HPDE6-E6E7 (cell line): Measurements from ENCODE around the gene MRPS18A.

Experiments
- DNase-seq: peaks from one replicate; pipeline ENCODE4 v3.0.0; 2011; ENCODE audit warnings: missing footprints; ENCODE audit errors: extremely low spot score

The MRPS18A gene

DNA sequence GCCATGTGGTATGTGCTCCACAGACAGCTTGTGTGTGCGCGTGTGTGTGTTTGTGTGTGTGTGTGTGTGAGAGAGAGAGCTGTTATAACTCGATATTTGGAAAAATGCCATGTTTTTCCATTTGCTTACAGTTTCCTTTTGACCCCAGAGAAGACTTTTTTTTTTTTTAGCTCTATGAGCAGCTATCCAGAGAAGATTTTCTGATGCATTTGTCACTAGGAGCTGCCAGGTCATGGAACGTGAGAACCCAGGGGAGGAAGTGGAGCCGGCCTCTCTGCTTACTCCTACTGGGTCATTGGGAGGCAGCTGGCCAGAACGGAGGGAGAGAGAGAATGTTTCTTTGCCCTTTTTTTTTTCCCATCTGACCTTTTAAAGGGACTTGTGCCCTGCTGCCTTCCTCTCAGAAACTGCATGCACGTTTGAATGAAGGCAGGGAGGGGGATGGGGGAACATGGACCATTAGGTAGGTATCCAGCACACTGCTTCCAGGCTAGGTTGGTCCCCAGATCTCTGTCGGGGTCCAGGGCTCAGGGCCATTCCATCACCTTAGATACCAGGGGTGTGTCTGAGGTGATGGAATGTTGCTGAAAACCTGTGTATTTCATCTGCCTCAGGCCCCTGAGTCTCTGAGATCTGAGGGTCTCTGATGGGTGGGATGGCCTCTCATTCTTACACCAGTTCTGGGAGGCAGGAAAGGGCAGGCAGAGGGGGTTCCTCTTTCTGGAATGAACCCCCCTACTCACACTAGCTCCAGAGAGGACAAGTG is 11.2 kb upstream of the MRPS18A start:
- no peak for DNase-seq

DNA sequence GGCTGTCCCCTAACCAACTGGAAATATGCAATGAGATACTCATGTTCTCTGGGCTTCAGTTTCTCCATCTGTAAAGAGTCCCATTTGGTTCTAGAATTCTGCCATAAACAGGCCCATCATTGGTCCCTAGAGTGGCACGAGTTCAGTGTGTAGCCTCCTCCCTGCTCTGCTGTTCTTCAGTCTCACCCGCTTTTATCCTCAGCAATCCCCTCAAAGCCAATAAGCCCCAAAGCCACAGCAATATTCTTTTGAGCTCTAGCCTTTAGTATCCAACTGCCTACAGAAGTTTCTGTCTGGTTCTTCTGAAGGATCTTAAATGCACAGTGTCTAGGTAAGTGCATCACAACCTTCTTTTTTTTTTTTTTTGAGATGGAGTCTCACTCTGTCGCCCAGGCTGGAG is 9.8 kb upstream of the MRPS18A start:
- no peak for DNase-seq

DNA sequence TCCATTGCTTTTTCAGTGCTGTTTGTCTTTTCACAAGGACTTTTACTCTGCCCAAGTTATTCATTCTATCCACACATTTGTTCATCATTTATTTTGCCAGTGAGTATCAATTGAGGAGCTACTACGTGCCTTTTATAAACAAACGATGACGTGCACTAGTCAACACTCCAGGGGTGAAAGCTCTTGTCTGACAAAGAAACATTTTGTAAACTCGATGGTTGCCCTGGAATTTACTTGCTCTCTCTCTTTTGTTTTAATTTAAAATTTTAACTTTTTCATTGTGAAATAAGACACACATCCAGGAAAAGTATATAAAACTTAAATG is 8.3 kb upstream of the MRPS18A start:
- no peak for DNase-seq

- DNase-seq, result no peak
These were observed 7.8 kb upstream of the MRPS18A start for GRCh38 chr6:43695215-43695966.

- no peak for DNase-seq
These were observed 1.8 kb upstream of the MRPS18A start for GRCh38 chr6:43689421-43689820.

DNA sequence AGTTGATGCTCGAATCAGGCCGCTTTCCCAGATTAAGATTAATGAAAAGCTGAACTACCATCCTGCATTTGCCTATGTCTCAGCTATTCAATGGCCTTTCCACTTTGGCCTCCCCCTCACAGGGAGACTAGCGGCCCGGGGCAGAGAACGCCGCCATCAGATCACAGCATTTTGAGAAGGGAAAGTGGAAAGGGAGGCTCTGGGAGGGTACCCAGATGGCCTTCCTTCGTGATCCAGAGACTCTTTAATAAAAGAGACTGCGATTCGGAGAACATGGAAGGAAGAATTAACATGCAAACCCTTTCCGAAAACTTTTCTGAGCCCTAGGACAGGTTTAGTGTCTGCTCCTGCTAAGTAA is 533 bp downstream of the MRPS18A start:
- no peak for DNase-seq

- DNase-seq, result no peak
These were observed 3.7 kb downstream of the MRPS18A start for GRCh38 chr6:43683708-43684455.

DNA sequence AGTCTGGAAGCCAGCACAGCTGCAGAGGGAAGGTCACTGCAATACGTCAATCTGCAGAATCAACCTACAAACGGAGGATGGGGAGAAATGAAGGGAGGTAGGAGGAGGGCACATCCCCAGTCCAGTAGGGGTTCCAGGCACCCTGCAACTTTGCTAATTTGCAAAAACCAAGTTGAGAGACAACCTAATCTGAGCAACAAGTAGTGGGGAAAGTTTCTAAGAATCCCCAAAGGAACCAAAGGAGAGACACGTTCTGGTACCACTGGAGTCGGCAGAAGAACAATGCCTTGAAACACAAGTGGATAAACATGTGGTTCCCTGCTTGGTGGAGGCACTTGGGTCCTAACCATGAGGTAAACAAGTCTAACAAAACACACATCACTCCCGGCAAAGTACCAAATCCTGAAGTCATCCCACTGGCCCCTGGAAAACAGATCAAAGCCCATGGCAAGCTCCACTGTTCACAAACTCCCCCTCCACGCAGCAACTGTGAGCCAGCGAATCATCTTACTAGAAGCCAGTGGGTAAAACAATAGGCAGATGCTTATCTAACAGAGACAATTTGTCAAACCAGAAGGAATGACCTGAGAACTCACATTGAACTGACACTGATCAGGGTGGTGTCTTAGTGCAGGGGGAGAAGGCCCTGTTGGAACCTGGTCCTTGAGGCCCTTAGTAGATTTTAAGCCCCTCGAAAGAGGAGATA is 4.7 kb downstream of the MRPS18A start:
- DNase-seq, result no peak

- DNase-seq, result no peak
These were observed 6.3 kb downstream of the MRPS18A start for GRCh38 chr6:43681303-43681702.

DNA sequence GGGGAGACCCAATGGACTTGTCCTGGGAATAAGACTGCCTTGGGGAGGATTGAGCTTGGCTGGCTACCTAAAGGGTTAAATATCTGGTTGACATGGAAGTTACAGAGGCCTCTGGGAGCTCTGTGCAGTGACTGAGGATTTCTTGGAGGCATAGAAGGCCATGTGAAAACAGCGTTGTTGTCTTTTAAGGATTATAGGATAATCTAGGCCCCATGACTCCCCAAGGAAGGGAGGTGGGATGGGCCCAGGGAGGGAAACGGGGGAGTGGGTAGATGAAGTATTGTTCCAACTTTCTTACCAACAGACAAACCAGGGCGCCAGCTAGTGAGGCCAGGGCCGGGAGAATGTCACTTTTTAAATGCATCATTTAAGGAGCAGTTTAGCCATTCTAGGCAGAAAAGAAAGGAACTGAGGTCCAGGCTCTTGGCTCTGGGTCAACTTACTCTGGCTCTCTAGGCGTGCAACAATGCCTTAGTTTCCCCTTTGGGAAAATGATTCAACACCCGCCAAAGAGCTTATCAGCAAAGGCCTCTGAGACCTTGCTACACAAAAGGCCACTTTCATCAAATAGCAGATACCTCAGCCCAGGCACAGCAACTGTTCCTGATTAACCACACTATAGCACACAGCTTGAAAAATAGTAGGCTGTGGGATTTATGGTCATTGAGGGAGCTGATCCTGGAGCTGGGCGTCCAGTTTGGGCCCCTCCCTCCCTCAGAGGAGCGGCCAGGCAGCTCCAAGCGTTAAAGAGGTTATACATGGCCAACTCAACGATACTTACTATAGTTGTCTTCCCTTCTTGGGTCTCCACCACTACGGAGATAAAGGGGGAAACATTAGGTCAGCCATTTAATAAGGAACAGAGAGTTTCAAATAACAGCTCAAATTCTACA is 7.0 kb downstream of the MRPS18A start:
- no peak for DNase-seq

DNA sequence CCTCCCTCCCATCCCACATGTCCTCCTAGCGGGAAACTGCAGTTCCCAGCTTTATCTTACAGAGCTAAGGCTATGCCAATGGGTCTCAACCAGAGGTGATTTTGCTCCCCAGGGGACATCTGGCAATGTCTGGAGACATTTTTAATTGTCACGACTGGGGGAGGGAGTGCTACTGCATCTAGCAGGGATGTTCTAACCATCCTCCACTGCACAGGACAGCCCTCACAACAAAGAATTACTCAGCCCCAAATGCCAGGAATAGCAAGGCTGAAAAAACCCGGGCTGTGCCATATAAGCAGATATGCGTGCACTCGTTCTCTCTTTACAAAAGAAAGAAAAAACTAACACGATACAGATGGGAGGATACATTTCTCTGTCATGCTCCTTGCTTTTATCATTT is 8.5 kb downstream of the MRPS18A start:
- no peak for DNase-seq

GRCh38 chr6:43678341-43678740 is 9.2 kb downstream of the MRPS18A start:
- no peak for DNase-seq

DNA sequence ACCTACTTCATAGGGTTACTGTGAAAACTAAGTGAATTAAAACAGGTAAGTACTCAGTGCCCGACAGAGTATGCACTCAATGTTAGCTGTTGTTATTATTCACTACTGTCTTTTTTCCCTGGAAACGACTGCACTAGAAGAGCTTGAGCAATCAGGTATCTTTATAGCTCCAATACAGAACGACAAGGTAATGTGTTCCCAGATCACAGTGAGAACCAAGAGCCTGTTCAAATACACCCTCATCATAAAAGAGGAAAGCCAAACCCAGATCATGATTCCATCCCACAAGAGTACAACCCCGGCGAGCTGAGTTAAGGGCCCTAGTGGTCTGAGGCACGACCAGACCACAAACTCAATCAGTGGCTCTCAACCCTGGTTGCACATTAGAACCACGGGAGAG is 9.8 kb downstream of the MRPS18A start:
- DNase-seq, result no peak

GRCh38 chr6:43676962-43677606 is 10.5 kb downstream of the MRPS18A start:
- DNase-seq, result no peak

DNA sequence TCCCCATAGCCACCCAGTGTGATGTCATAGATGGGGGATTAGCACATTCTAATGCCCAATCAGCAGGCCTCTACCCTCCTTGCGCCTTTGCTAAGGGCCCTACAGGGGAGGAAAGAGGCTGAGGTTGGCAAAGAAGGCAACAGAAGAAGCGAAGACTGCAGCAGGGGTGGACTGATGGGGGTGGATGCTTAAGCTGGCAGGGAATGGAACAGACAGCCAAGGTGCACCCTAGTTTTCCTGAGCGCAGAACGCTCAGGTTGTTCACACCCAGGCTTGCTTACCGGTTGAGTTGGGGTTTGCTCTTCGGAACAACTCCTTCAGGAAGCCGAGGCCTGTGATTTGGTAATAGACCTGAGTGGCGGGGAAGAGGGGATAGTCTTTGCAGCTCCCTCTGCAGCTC is 12.7 kb downstream of the MRPS18A start:
- no peak for DNase-seq

- DNase-seq, result no peak
These were observed 13.3 kb downstream of the MRPS18A start for GRCh38 chr6:43674291-43674690.

- no peak for DNase-seq
These were observed 14.0 kb downstream of the MRPS18A start for GRCh38 chr6:43673444-43674084.

- DNase-seq, result no peak
These were observed 15.5 kb downstream of the MRPS18A start for GRCh38 chr6:43671801-43672690.
